GM18867 (cell line): ENCODE results near the gene RNF220.
"Not testable (repeated sequence)": the region's sequence is repeated elsewhere in the genome, so short reads cannot be mapped to it uniquely, and the experiment has no call there.

ENCODE experiments used
- ATAC-seq: cut with Tn5 transposase; IDR thresholded peaks from one replicate; pipeline ENCODE4 v1.9.1; 2021; ENCODE audit warnings: mild to moderate bottlenecking, moderate library complexity; ENCODE audit not compliant: unreplicated experiment

The RNF220 gene

DNA sequence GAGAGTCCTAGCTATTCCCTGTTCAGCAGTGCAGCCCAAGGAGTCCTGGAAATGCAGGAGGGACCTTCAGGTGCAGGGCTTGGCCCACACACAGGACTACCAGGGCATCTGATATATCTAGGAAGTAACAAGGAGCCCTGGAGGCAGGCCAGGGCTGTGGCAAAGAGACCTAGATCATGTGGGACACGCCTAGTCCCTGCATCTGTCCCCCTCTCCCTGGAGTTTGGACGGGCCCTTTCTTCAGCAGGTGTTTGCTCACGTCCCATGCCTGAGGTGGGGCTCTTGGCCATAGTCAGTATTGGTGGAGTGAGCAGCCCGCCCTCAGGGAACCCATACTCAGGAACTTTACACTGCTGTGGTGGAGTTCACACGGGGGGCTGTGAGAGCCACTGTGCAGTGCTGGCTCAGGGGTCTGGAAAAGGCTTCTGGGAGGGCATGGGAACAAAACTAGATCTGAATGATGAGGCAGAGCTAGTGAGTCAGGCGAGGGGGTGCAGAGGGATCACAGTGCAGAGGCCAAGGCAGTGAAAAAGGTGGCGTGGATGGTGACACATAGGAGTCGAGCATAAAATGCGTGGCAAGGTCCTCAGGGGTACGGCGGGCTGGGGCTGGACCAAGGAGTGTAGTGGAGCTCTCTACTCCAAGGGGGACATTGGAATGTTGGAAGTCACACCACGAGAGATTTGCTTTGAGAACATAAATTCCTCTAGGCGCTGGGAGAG lies 243.6 kb downstream of the RNF220 start:
- ATAC-seq = no peak

DNA sequence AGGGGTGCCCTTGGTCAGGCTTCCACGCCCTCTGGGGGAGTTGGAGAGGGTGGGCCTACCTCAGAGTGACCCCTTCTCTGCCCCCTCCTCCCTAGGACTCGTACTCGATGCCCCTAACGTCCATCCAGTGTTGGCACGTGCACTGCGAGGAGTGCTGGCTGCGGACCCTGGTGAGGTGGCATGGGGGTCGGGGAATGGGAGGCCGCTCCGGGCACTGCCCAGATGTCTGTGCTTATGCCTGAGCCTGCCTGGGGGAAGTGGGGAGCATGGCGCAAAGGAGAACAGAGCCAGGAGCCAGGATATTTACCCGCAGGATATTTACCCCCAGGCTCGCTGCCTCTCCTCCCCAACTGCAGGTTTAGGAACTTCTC lies 244.7 kb downstream of the RNF220 start:
- no peak for ATAC-seq

DNA sequence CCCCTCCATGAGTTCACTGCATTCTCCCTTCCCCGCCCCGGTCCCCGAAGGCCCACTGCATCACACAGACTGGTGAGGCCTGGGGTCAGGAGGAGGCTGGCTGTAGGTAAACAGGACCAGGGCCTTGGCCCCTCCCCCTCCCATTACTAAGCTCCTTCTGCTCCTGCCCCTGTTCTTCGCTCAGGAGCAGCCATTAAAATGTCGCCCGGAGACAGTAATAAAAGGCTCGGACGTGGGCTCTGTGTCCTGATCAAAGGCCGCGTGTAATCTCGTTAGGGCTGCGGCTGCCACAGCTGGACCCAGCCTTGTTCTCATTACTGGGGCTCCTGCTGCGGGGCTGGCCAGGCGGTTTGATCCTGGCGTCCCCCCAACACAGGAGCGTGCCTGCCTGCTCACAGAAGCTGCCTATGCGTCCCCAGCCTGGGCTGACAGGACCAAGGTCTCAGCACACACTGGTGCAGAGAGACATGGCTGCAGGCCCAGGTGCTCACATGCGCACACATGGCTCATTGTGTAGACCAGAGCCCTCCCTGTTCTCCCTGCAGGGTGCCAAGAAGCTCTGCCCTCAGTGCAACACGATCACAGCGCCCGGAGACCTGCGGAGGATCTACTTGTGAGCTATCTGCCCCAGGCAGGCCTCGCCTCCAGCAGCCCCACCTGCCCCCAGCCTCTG lies 245.2 kb downstream of the RNF220 start:
- ATAC-seq = no peak

DNA sequence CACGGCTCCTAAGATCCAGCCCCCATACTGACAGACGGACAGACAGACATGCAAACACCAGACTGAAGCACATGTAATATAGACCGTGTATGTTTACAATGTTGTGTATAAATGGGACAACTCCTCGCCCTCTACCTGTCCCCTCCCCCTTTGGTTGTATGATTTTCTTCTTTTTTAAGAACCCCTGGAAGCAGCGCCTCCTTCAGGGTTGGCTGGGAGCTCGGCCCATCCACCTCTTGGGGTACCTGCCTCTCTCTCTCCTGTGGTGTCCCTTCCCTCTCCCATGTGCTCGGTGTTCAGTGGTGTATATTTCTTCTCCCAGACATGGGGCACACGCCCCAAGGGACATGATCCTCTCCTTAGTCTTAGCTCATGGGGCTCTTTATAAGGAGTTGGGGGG lies 246.0 kb downstream of the RNF220 start:
- no peak for ATAC-seq

DNA sequence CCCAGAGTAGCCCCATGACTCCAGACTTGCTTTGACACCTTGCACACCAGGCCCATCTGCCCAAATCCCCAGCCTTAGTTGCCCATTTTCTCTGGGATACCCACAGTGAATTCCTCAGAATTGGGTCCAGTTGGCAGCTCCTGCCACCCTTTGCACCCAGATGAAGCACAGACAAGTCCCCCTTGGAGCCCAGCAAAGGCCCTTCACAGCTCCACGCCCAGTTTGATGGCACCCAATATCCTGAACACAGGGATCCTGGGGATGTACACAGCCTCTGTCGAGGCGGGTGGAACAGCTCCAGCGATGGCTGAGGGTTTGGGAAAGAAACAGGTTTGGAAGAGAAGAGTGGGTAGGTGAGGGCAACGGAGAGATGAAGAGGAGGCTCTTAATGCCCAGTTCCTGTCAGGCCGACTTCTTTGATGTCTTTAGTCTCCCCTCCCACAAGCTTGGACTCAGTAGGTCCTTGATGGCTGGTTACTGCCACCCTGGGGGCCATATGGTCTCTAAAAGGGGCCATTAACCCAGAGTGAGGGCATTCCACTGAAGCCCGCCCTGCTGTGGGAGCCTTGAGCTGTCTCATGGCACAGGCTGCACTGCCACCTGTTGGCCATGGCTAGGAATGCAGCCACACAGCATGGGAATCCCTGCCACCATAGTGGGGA lies 247.5 kb downstream of the RNF220 start:
- peak; percentile 63 for ATAC-seq

DNA sequence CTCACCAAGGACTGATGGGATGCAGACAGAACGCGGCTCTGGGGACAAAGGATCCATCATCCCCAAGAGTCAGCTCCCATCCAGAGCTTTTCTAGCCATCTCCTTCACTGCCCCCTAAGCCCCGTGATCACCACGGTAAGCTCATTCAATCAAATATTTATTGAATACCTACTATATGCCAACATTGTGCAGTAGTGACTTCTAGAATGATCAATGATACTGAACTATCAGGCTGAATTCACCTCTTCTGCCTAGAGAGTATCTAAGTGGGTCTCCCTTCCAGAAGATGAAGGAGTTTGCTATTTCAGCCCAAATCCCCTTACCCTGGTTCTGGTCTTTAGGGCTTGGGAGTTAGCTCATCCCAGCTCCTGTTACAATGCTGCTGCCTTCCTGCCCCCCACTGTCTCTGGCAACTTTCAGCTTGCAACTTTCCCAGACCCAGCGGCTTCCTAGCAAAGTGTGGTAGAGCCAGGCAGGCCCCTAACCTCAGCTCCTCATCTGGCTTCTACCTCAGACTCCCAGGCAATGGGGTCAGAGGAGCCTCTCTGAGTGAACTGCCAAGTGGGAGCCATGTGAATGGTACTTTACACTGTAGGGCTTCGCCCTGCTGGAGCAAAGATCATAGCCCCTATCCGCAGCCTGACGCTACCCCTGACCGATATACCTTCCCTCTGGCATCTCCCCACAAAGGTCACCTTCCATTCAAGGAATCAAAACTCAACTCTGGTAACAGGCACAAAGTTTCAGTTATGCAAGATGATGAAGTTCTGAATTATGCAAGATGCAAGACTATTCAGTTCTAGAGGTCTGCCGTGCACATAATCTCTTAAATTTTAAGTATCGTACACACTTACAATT lies 248.3 kb downstream of the RNF220 start:
- no peak for ATAC-seq

DNA sequence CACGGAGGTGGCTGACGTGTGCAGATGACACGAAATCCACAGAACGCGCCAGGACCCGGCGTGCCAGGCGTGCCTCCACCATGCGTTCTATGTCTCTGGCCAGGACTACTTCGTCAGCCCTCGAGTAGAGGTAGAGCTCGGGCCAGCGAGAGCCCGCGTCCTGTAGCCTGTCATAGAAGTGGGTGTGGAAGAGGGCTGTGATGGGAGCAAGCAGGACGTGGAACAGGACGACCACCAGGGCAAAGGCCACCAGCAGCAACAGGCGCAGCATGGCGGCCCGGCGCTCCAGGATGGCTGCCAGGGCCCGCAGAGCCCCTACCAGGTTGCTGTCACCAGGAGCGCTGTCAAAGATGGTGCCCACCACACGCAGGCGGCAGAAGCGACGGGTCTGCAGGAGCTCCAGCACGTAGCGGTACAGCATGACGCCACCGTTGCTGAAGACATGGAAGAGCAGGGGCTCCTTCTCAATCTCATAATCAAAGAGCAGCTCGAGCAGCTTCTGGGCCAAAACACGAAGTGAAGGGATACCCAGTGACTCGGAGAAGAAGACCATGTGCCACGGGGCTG lies 249.6 kb downstream of the RNF220 start:
- ATAC-seq = no peak

DNA sequence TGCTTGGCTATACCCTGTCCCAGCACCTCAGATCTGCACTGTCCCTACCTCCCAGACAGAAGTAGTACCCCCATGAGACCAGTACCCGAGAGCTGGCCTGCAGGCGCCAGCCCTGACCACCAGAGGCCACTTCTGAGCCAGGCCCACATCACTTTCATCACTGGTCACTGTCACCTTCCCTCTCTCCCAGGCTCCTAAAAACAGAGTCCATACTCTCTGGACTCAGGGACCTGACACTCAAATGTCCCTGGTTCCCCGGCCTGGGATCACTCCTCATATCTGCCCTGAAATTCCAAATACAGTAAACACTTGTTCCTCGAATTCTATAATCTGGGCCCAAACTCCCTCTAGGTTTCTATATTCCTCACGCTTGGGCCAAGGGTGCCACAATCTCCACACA lies 250.6 kb downstream of the RNF220 start:
- ATAC-seq = no peak

DNA sequence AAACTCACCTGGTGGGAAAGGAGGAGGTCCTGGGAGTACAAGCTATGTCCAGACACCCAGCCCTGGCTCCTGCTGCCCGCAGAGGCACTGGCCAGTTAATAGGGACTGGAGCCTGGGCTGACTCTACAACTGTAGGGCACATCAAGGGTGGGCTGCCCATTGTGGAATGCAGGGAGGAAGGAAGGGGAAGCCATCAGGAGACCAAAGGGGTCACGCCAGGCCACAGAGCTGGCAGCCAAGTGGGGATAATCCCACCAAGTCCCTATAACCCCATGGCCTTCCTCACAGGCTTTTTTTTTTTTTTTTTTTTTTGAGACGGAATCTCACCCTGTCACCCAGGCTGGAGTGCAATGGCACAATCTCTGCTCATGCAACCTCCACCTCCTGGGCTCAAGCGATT lies 254.5 kb downstream of the RNF220 start:
- ATAC-seq = no peak

DNA sequence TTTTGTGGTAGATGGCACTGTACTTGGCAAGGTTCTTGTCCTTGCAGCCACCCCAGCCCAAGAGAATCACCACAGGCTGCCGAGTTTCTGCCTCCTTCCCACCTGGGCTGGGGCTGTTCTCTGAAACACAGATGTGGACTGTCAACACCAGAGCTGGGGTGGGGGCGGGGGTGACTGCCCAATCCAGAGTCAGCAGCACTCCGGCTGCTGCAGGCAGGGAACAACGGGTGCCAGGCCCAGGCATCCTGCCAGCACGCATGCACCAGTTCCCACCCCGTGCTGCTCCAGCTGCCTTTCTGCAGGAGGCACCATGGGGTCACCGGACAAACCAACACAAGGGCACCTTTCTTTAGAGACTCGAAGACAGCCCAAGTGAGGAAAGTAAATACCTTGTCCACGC lies 255.1 kb downstream of the RNF220 start:
- no peak for ATAC-seq

DNA sequence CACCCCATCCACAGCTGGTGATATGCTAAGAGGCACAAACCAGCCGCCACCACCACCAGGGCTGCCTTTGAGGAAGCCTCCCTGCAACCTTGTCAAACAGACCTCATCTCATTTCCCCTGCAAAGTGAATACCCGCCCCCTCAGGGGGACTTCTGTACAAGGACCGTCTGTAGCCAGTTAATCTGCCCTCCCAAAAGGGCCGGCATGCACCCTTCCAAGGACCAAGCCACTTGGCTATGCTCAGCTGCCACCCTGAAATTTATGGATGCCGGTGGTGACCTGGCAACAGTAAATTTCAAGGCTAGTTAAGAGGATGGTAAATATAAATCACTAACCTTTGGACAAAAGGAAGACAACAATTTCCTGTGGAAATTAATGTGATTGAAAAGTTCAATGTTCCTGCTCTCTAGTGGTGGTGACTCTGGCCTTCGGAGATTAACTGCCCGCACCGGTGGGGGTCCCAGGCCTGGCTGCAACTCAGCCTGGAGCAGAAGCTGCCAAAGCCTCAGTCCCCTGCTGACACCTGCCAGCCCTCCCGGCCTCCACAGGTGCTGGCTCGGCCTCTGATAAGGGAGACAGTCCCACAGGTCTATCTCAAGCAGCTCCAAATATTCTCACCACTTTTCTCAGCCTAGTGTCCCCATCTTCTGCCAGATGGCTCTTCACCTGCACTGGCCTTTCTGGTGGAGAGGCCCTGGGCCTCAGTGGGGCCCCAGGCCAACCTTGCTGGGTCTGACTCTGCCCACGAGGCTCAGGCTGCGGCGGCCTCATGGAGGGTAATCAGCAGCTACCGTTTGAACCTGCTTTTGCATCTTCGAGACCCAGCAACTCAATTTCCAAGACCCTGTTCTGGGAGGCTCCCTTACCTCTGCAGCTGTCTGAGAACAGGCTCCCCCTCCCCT lies 257.0 kb downstream of the RNF220 start:
- no peak for ATAC-seq

DNA sequence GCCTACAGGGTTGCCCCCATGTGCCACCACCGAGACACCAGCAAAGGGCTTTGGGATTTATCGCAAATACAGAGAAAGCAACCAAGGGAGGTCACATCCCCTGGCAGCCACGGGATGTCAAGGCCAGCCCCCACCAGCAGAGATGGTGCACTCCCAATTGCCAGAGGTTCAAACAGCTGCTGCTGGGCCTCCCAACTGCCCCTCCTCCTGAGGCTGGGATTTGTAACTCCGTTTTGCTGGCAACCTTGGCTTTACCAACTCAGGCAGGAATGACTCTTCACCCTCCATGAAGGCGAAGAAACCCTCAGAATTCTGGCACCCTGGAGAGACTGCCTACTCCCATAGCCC lies 257.6 kb downstream of the RNF220 start:
- ATAC-seq = no peak

DNA sequence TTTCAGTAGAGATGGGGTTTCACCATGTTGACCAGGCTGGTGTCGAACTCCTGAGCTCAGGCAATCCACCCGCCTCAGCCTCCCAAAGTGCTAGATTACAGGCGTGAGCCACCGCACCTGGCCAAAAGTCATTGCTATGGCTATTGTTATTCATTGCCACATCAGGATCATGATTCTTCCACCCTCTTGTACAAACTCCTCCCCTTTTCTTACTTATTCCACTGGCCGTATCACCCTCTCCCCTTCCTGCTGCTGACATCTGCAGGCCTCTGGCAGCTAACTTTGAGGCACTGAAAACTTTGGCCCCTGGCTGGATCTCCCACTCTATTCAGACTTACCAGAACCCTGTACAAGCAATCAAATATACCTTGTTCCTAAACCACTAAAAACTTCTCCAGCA lies 258.4 kb downstream of the RNF220 start:
- no peak for ATAC-seq

DNA sequence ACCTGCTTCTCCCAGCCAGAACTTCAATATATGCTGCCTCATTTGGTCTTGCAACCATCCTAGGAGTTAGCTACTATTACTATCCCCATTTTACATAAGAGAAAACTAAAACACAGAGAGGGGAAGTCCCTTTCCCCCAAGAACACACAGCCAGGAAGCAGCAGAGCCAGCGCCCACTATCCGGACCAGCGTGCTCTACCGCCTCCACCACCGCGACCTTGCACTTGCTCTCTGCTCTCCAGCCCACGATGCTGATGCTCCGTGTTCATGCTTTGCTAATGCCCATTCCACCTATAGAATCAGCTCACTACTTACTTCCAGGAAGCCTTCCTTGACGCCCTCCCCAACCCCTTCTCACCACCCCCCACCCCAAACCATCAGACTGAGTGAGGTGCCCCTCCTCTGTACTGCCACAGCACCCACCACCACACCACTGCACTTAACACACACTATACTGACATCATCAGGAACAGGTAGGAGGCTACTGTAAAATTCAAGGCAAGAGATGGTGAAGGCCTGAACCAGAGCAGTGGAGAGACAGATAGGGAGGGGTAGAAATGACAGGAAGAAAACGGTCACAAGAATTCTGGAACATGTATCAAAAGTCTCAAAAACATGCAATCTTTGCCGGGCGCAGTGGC lies 259.8 kb downstream of the RNF220 start:
- no peak for ATAC-seq

DNA sequence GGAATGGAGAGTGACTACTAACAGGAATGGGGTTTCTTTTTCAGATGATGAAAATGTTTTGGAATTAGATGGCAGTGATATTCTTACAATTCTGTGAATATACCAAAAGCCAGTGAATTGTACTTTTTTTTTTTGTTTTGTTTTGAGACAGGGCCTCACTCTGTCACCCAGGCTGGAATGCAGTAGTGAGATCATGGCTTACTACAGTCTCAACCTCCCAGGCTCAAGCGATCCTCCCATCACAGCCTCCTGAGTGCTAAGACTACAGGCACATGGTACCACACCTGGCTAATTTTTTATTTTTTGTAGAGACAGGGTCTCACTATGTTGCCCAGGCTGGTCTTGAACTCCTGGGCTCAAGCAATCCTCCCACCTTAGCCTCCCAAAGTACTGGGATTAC lies 261.7 kb downstream of the RNF220 start:
- ATAC-seq = not testable (repeated sequence)

DNA sequence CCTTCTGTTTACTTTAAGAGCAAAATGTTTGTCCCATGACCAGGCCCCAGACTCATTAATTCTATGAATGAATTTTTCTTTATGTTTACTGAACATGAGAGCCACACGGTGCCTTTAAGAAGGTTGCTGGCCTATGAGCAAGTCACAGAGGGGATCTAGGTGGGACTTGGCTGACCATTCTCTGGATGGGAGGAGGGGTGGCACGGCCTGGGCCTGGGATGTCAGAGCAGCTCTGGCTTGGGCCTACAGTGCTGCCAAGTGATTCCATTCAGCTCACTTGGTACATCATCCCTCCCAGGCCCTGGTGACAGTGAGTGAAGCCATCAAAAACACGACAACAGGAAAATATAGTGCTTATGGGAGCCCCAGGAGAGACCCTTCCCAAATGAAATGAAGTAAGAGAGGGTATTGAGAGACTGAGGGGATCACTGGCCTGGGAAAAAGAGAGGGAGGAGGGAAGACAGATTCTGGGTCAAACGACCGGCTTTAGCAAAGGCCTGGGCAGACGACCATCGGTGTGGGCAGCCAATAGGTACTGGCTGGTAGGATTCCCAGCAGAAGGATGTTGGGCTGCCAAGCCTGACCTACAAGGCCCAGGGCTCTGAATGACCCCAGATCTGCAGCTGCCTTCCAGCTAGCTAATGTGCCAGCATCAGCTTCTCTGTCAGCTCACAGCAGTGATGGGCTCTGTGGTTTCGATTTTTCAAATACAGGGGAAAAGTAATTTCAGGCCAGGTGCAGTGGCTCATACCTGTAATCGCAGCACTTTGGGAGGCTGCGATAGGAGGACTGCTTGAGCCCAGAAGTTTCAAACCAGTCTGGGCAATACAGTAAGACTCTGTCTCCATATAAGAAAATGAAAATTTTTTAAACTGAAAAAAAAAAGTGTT lies 265.9 kb downstream of the RNF220 start:
- no peak for ATAC-seq

DNA sequence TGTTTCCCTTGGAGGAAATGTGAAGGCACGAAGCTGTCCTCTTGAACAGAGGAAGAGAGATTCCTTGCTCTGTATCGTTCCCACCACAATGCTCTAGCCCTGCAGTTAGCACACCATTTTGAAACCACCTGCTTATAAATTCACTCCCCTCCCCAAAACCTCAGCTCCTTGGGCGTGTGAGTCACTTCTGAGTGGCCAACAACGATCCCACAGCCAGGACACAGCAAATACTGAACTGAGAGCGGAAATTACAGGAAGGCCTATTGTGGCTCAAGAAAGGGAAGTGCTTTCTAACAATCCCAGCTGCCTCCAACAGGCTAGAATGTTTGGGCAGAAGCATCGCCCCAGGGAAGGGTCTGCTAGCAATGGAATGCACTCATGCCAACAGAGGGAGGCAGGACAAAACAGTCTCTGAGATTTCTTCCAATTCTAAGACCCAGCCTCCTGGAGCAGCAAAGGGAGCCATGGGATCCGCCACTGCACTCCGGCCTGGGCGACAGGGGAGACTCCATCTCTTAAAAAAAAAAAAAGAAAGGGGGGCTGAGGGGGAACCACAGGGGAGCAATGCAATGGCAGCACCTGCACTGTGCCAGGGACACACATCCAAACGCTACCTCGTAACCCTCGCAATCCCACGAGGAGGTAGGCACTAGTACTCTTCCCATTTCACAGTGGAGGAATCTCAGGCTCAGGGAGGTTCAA lies 267.4 kb downstream of the RNF220 start:
- ATAC-seq = no peak
